Stimulated activated CD8-positive, alpha-beta memory T cell treated with anti-CD3 and anti-CD28 coated beads, Interleukin-4, amount 100 ng/mL, for 1 hour (primary cell): ENCODE measurements around the gene PARP8.
"Not testable (repeated sequence)": the region's sequence is repeated elsewhere in the genome, so short reads cannot be mapped to it uniquely, and the experiment has no call there.

Source experiments
- DNase-seq, 2 donors: peaks; one replicate each; pipeline ENCODE4 v3.0.0-alpha.2; 2020; ENCODE audit warnings: low read depth in 2 of 2, low spot score in 1 of 2

PARP8 gene

DNA sequence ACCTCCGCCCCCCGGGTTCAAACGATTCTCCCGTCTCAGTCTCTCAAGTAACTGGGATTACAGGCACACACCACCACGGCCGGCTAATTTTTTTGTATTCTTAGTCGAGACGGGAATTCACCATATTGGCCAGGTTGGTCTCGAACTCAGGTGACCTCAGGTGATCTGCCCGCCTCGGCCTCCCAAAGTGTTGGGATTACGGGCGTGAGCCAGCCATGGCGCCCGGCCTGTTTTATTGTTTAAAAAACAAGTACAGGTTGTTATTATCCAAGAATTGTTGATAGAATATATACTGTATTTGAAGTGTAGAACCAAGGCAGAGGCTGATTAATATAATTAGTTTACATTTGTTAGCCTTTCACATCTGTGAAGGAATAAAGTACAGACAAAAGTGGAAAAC lies 8.9 kb downstream of the PARP8 start:
- no peak for DNase-seq

DNA sequence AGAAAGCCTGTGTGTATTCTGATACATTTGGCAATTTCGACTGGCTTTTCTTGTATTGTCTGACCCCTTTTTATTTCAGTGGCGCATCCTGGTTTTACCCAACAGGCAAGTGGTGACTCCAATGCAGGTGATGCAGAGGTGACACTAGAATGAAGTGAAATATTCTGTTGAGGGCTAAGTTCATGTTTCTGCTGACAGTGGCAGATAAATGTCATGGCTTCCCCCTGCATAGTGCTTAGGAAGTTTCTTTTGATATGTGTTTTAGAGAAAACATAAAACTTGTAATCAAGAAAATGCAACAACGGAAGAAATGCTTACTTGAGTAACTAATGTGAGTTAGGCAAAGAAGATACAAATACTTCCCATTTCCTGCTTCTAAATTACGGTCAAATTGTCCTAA lies 13.1 kb downstream of the PARP8 start:
- not testable (repeated sequence) for DNase-seq

DNA sequence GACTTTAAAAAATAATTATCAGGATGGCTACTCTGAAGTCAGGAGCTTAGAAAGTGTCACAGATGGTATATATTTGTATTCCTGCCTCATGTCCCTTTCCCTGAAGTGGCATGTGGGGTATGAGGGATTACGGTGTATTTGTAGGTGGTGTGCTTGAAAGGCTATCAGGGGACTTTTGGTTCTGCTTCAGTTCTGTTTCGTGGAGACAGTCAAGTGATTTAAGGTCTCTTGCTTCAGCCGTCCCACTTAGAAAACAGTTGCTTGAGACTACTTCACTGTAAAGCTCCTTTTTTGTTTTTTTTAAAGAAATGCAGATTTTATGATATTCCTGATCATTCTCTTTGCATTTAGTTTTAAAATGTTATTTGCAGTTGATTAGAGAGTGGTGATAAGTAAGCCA lies 18.3 kb downstream of the PARP8 start:
- no peak for DNase-seq

DNA sequence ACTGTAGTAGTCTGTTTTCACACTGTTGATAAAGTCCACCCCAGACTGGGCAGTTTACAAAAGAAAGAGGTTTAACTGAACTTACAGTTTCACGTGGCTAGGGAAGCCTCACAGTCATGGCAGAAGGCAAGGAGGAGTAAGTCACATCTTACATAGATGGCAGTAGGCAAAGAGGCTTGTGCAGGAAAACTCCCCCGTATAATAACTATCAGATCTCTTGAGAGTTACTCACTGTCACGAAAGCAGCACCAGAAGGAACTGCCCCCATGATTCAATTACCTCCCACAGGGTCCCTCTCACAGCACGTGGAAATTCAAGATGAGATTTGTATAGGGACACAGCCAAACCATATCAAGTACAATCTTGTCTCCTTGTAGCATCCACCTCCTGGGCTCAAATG lies 21.1 kb downstream of the PARP8 start:
- DNase-seq: no peak

DNA sequence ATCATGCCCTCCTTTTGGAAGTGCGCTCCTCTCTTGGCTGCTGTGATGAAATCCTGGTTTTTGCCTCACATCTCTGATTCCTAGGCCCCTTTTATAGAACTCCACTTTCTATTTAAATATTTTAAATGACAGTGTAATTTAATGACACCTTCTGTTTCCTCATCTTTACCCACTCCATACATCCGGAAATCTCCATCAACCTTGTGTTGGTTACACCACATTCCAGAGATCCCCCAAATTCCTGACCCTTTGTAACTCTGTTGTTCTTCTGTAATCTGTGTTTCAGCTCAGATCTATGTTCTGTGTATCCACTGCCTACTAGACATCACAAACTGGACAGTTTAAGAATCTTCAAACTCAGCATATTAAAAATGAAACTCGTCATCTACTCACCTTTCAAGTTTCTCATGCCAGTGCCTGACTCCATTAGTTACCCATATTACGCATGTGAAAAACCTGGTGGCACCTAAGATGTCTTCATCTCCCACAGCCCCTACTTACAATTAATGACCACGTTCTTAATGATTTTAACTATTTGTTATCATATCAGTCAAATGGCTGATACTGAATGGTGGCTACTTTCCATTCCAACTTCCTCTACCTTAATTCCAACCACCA lies 25.1 kb downstream of the PARP8 start:
- no peak for DNase-seq

DNA sequence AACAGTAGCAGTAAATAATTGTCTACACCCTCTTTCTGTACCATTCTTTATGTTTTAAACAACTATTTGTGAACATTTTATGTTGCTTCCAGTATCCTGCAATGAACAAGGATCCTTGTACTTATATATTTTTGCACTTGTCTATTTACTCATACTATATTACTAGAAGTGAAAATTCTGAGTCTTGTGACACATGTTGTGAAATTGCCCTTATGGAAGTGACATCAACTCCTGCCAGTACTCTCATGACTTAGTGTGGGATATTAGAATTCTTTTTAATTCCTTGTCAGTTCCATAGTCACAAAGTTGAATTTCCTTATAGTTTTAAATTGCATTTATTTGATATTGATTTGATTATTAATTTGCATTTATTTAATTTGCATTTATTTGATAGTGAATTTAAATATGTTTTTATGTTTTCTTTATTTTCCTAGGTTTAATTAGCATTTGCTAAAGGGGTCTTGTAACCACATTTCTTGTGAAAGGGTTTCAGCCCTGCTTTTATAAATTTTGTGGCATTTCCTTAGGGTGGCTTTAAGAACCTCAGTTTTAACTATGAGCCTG lies 27.7 kb downstream of the PARP8 start:
- no peak for DNase-seq

DNA sequence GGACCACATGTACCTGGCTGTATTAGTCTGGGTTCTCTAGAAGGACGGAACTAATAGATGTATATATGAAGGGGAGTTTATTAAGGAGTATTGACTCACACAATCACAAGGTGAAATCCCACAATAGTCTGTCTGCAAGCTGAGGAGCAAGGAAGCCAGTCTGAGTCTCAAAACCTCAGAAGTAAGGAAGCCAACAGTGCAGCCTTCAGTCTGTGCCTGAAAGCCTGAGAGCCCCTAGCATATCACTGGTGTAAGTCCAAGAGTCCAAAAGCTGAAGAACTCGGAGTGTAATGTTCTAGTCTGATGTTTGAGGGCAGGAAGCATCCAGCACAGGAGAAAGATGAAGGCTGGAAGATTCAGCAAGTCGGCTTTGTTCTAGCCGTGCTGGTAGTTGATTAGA lies 28.2 kb downstream of the PARP8 start:
- DNase-seq: not testable (repeated sequence)

DNA sequence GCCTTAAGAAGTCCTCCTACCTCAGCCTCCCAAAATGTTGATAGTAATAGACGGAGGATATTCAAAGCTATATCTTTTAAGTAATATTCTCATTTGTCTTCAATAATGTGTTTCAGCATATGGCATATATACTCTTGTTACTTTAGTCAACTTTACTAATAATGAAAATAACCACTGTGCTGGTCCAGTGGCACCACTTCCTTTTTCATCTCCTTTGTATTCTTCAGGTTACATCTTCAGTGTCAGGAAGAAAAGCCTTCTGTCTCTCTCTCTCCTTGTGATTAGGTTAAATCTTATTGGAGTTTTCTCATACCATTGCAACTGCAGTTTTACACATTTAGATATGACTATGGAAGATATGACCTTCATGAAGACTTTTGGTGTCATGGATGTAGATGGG lies 31.3 kb downstream of the PARP8 start:
- no peak for DNase-seq

DNA sequence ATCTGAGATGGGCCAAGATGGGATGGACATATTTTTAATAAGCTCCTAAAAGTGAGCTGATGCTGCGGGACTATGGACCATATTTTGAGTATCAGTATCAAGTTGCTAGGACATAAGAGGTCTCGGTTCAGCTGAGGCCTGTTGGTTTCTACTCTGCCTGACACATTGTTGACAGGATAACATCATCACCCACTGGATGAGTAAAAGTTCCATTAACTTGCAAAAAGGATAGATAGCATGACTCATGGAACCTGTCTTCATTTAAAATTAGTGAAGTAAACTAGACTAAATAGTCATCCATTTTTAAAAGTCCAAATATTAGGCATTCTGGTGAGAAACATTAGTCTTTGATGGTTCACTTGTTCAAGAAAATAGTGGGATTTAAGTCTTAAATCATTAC lies 33.3 kb downstream of the PARP8 start:
- DNase-seq: no peak

DNA sequence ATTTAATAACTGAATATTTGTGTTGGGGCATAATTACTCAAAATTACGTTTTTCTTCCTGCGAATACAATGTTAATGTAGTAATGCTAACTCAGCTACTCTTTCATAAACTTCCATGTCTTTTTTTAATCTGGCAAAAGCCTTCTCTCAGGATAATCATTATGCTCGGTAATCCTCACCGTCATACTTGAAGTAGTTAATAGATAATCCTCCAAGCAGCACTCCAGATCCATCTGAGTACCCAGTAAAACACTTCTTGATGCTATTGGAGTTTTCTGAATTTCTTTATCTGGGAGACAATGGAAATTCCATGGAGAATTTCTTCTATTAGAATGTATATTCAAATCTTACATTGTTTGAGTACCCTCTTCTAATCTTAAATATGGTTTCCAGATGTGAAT lies 34.3 kb downstream of the PARP8 start:
- DNase-seq: no peak

DNA sequence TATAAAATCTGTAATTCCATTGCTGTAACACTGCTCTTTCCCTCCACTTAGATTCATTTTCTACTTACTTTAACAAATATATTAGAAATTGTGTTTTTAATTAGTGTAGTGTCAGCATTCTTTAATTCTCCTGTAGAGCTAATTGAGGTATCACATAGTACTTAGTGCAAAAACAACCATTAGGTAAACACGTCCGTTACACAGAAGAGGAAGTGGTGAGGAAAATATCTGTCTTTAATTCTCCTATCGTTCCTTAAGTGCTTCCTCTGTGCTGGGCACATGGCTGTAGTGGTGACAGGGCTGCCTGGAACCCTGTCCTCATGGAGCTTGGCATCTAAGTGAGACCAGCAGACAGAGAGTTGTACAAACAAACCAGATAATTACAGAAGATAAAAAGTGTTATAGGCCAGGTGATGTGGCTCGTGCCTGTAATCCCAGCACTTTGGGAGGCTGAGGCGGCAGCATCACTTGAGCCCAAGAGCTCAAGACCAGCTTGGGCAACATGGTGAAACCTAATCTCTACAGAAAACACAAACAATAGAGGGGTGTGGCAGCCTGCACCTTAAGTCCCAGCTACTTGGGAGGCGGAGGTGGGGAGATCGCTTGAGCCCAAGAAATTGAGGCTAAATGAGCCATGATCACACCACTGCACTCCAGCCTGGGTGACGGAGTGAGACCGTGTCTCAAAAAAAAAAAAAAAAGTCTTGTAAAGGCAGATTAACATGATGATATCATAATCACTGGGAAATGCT lies 36.4 kb downstream of the PARP8 start:
- DNase-seq: no peak

DNA sequence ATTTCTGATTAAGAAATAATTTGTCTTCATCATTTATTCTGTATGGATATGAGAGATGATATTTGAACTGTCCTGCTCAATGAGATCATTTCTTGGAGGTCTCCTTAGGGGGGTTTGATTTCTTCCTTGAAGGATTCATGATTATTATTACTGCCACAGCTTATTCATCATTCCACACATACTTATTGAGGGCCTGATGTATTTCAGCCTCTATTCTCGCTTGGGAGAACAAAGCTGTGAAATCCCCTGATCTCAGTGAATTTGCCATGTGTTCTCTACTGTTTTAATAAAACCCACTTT lies 36.9 kb downstream of the PARP8 start:
- no peak for DNase-seq

DNA sequence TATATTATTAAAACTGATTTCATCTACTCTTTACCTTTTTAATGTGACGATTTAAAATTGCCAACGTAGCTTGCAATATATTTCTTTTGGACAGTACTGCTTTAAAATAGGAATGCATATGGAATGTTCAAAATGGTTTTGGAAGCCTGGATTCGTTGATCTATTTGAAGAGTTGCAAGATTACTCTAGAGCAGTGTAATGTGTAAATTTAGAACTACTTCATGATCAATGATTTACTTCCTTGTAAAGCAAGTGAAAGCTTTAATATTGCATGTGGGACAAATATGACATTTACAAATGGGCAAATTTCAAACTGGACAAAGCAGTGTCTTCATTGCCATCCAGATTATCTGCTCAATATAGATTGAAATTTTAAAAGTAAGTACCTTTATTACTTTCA lies 38.3 kb downstream of the PARP8 start:
- DNase-seq: no peak

DNA sequence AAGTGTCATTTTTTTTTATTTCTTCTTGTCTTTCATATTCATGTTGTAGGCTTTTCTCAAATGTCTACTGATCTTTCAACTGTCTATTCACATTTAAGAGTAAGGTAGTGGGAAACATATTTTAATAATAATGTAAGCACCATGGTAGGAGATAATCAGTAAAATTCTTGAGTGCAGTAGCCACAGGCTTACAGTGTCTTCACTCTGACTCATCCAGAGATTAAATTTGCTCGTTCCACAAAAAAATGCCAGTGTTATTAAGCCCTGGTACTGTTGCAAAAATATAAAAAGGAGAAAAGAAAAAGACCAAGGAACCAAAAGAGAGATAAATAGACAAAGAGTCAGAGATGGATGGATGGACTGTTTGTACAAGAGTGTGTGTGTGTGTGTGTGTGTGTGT lies 43.0 kb downstream of the PARP8 start:
- DNase-seq: no peak

DNA sequence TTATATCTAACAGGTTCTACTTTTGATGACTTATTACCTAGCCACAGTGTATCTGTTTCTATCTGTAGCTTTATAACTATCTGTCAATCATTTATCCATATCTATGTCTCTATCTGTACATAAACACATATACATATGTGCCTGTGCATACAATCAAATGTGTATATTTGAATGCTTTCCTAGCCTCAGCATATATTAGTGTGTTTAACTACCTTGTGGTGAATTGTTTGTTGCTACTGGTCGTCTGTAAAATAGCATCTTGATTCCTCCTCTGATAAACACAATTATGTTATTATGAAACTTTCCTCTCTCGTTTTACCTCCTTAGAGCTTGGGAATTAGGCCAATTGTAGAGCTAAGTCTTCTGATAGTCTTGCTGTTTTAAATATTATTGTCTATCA lies 44.4 kb downstream of the PARP8 start:
- no peak for DNase-seq

DNA sequence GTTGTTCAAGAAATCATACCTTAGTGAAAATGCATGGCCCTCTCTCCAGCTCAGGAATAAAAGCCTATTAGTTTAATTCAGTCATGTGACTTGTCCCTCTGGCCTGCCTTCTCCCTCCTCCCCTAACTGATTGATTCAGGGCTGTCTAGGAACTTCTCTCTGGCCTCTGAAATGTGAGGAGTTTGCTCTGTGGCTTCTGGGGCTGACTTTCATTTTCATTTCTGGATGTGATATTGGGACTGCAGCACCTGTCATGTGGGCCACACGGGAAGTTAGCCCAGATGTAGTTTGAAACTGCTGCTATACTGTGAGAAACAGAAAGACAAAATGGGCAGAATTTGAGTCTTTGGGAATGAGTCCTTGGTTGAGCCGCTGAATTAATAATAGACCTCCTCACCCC lies 44.8 kb downstream of the PARP8 start:
- DNase-seq: no peak

DNA sequence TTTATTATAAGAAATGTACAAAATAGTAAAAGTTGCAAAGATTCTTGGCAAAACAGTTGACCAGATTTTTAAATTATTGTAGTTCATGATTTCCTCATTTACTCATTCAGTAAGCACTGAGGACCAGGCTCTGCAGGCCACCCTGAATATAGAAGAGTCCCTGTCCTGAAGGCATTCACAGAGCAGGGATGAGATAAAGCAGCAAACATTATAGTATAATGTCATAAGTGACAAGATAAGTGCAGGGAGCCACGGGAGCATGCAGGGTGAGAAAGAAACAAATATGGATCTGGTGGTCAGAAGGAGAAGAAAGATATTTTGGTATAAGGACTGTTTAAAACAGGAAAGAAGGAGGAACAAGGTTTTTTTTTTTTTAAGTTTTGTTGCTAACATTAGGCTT lies 46.0 kb downstream of the PARP8 start:
- DNase-seq: no peak

DNA sequence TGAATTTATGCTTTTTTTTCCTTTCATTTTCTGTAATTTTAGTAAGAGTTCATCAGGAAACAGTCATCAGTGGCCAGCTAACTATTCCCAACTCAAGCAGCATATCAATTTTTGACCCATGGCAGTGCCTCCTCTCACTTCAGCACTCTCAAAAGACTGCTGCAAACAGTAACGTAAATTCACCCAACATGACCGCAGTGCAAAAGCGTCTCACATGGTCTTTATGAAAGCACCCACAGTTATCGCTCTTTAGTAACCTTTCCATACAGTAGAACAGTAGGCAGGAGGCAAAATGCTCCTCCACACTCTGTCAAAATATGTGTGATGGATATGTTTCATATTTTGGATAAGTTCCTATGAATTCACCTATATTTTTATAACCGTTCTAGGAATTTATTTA lies 48.6 kb downstream of the PARP8 start:
- DNase-seq: no peak

DNA sequence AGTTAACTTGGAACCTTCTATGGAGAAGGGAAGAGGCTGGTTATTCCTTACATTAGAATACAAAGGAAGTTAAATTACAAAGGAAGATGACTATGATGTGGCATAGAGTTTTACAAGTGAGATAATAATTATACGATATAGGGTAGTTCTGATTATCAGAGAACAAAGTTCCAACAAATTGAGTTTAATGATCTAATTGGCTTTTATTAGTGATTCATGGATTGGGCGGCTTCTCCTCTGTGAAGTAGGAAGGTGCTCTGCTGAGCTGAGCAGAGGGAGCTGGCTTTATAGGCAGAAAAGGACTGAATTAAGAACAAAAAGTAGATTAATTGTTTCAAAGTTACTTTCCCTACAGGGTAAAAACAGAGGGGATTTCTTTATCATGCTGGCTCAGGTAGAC lies 49.7 kb downstream of the PARP8 start:
- DNase-seq: no peak

DNA sequence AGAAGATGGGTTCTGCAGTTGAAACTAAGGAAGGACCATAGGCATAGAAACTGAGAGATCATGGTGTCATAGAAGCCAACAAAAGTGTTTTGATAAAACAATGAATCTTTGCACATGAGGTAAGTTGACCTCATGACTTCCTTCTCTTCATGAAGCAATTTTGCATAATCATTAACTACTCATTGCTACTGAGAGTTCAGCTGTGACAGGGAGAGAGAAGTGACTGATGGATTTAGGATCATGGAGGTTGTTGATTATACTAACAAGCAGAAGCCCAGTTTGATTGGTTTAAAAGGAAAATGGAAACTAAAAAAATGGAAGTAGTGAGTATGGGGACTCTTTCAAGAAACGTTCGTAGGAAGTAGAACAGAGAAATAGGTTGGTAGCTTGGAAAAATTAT lies 51.2 kb downstream of the PARP8 start:
- DNase-seq: no peak

DNA sequence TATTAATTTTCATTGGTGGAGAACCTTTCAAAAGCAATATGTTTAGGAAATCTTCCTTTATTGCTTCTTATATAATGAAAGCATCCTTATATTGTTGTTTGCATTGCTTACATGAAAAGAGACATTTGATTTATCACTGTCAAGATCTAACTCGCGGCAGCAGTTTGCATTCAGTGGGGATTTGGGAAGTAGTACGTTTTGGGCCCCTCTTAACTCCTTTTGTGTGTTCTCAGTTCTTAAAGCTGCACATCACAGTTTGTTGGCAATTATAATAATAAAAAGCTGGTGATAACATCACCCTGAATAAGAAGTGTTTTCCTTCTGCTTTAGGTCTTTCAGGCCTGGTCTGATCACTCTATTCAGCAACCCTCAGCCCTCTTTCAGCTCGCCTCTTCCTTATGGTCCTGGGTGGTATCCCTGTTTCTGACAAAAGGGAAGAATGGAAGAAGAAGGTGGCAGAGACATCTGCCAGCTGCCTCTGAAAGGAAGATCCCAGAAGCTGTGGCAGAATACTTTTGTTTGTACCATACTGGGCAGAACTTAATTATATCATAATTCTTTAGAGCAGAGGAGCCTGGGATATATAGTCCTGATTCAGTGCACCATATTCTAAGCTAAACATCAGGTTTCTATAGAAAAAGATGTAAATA lies 53.7 kb downstream of the PARP8 start:
- DNase-seq: no peak

DNA sequence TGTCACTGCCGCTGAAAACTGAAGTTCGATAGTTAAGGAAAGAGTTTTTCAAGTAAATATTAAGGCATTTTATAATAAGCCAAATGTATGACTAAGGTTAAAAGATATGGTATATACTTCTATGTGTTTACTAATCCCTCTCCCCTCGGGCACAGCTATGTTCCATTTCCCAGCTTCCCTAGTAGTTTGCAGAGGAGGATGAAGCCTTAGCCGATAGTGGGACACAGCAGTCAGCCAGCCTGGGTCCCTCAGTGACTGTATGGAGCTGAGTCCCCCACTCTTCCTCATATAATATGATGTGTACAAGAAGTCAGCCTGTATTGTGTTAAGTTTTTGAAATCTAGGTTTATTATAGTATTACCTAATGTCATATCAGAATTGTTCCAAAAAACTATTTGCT lies 55.8 kb downstream of the PARP8 start:
- DNase-seq: no peak

DNA sequence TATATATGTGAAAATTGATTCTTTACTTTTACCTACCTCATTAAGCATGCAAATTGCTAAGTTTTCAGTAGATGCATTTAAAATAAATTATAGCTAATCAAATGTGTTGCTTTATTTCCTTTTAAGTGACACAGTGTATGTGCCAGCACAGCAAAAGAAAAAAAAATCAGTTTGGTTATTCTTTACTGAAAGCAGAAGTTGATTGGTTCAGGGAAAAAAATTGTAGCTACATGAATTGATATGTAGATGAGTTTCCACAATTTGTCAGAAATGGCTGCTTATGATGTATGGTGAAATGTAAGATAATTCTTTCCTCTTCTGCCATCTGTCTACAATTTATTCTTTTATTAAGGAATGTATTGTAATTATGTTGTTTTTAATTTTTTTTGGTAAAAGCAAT lies 57.8 kb downstream of the PARP8 start:
- no peak for DNase-seq
